Adrenal gland (tissue), 12 donors: Measurements from ENCODE around the gene PARD6G. TPM values are rescaled to one million over a fixed set of nuclear protein-coding genes. Genes with fewer than 3 reads are reported as not detected.

ENCODE experiments used
- DNase-seq, 7 donors: peaks; one replicate each; pipeline ENCODE4 v3.0.0-alpha.2; 2019 to 2020
- H3K27ac ChIP-seq, 5 donors: fragments of 200-600 bp; sonication (generic) in 4 of 5; 1 replicate in 3 of 5; 2 replicates in 2 of 5; pipeline versions ENCODE4 v1.5.1 to v1.8.0; 2016 to 2020; ENCODE audit warnings: mild to moderate bottlenecking in 1 of 5
- H3K27me3 ChIP-seq: fragments of 200-600 bp; 2 replicates; pipeline ENCODE4 v1.8.0; 2021
- H3K36me3 ChIP-seq, 2 donors: fragments of 200-600 bp; replicated peaks in 1 of 2; 1 replicate in 1 of 2; 2 replicates in 1 of 2; pipeline versions ENCODE4 v1.5.1 to v1.8.0; 2018 to 2022
- H3K4me1 ChIP-seq, 2 donors: fragments of 200-600 bp; replicated peaks in 1 of 2; 1 replicate in 1 of 2; 2 replicates in 1 of 2; pipeline versions ENCODE4 v1.5.1 to v1.8.0; 2018 to 2021
- H3K4me3 ChIP-seq, 4 donors: fragments of 200-600 bp; sonication (generic) in 3 of 4; one replicate each; pipeline ENCODE4 v1.5.1; 2016 to 2018
- H3K9me3 ChIP-seq, 3 donors: fragments of 200-600 bp; sonication (generic) in 1 of 3; replicated peaks in 1 of 3; 1 replicate in 2 of 3; 2 replicates in 1 of 3; pipeline versions ENCODE4 v1.5.1 to v1.8.0; 2016 to 2021
- CTCF ChIP-seq, 6 experiments: fragments of 450-650 bp in 4 of 6; fragments of 200-600 bp in 2 of 6; sonication (generic) in 1 of 6; IDR thresholded peaks; 1 replicate in 5 of 6; 2 replicates in 1 of 6; pipeline versions ENCODE4 v1.5.1 to v1.8.0; 2016 to 2021; ENCODE audit warnings: antibody characterized with exemption in 6 of 6, mild to moderate bottlenecking in 2 of 6, moderate library complexity in 1 of 6
- POLR2A ChIP-seq, 2 donors: fragments of 450-650 bp; IDR thresholded peaks; one replicate each; pipeline ENCODE4 v1.6.1; 2017; ENCODE audit warnings: antibody characterized with exemption in 2 of 2, mild to moderate bottlenecking in 2 of 2, moderate library complexity in 1 of 2
- WGBS, 4 donors: extraction: QIAGEN DNeasy Blood & Tissue Kit in 2 of 4; methylation state at CpG; one replicate each; pipeline versions ENCODE4 v1.1.5 to v1.1.7; 2013 to 2017; 5-methylcytosine and 5-hydroxymethylcytosine counted together
- intact Hi-C, 2 donors: fragments of 100-400 bp; cut with DNase I; formaldehyde crosslinking; loops; one replicate each; pipeline versions ENCODE4 v1.14.1 to v1.15.0; 2022 to 2023
- polyA plus RNA-seq, 3 donors: library from polyadenylated mRNA; stranded (reverse); fragments of 200-250 nt in 2 of 3; fragments of 350-450 nt in 1 of 3; fragmentation: Illumina TruSeq in 1 of 3; extraction: RNeasy Lipid Tissue Mini Kit (QIAGEN cat#74804) in 1 of 3; gene quantifications; one replicate each; pipeline ENCODE4 v1.2.3, GENCODE V29; 2013 to 2014
- total RNA-seq, 9 donors: library from RNA; depleted of rRNA in 4 of 9; stranded (reverse); fragments of >200 nt in 4 of 9; fragments of 120-200 nt in 1 of 9; fragmentation: NEBNext Ultra II Directional in 1 of 9; extraction: Animal tissue kit (Norgen Biotek cat#: 25700) in 1 of 9; gene quantifications; one replicate each; pipeline versions ENCODE4 v1.1.0 to v1.2.4, GENCODE V29; 2013 to 2023
- donor health status: healthy with polysubstance abuse.
- donor health status: Bipolar disorder and iron deficiency.
- donor health status: DM: yes; HTN: yes; CAD: no.
- donor health status: DM: no; HTN: no; CAD: no.
- donor health status: DM: no; HTN: no; CAD: no.
- donor health status: DM: yes; HTN: yes; CAD: no.

The PARD6G gene
- total and polyA plus RNA-seq, 12 donors: 0.95 to 4.3 (median 2.3) TPM

- DNase-seq: peak in 3 of 7 donors; percentile 29 to 49 (median 36)
- Histone ChIP-seq H3K9me3 (peaks cover 0 to 2% (median 0%) of the 10 kb centered on the region in 3 donors), H3K27me3 (no peaks in the 10 kb centered on the region), H3K4me3 (no peak overlapping the region), H3K27ac (no peak overlapping the region), H3K36me3 (no peaks in the 10 kb centered on the region), H3K4me1 (no peaks in the 10 kb centered on the region)
- intact Hi-C loops: no loop called here
- no peak for TF ChIP-seq POLR2A (IDR thresholded peaks at IDR 0.05)
- TF ChIP-seq CTCF (IDR thresholded peaks at IDR 0.05): peak in 5 of 6 experiments; percentile 20 to 44 (median 40)
- WGBS, 4 donors: 34 to 71% (median 52%) methylated on average over 45 to 109 of the region's 109 CpGs
Observed at GRCh38 chr18:80159713-80160636, 87.3 kb downstream of the PARD6G start.

GRCh38 chr18:80158365-80158764 is 88.9 kb downstream of the PARD6G start:
- H3K4me1 ChIP-seq: no peaks in the 10 kb centered on the region
- WGBS, 4 donors: 48 to 69% (median 64%) methylated on average over 5 of the region's 5 CpGs
- intact Hi-C loops: no loop called here
- no peaks in the 10 kb centered on the region for H3K27me3 ChIP-seq
- no peak overlapping the region for H3K4me3 ChIP-seq
- no peak overlapping the region for H3K27ac ChIP-seq
- H3K36me3 ChIP-seq: no peaks in the 10 kb centered on the region
- TF ChIP-seq CTCF (IDR thresholded peaks at IDR 0.05) (no peak), POLR2A (IDR thresholded peaks at IDR 0.05) (no peak)
- peak in 1 of 7 donors; percentile 30 for DNase-seq
- no peaks in the 10 kb centered on the region for H3K9me3 ChIP-seq

- DNase-seq: peak; percentile 61 to 90 (median 79)
- Histone ChIP-seq H3K27me3 (no peaks in the 10 kb centered on the region), H3K27ac (no peak overlapping the region), H3K4me1 (no peaks in the 10 kb centered on the region), H3K36me3 (no peaks in the 10 kb centered on the region), H3K4me3 (no peak overlapping the region), H3K9me3 (no peaks in the 10 kb centered on the region)
- 34 to 46% (median 35%) methylated on average over 8 of the region's 8 CpGs for WGBS, 4 donors
- TF ChIP-seq CTCF (IDR thresholded peaks at IDR 0.05): peak; percentile 80 to 98 (median 87)
- TF ChIP-seq POLR2A (IDR thresholded peaks at IDR 0.05): no peak
- intact Hi-C loops: no loop called here
Observed at GRCh38 chr18:80157708-80158343, 89.5 kb downstream of the PARD6G start.

GRCh38 chr18:80154293-80154692 is 93.0 kb downstream of the PARD6G start:
- peak in 1 of 7 donors; percentile 15 for DNase-seq
- intact Hi-C loops: no loop called here
- H3K27me3 ChIP-seq: no peaks in the 10 kb centered on the region
- no peak for TF ChIP-seq POLR2A (IDR thresholded peaks at IDR 0.05)
- TF ChIP-seq CTCF (IDR thresholded peaks at IDR 0.05): peak in 4 of 6 experiments; percentile 7 to 23 (median 17)
- H3K4me3 ChIP-seq: no peak overlapping the region
- WGBS, 4 donors: 79 to 87% (median 83%) methylated on average over 6 of the region's 6 CpGs
- no peaks in the 10 kb centered on the region for H3K4me1 ChIP-seq
- no peak overlapping the region for H3K27ac ChIP-seq
- H3K36me3 ChIP-seq: no peaks in the 10 kb centered on the region
- H3K9me3 ChIP-seq: no peaks in the 10 kb centered on the region
